Measurements from ENCODE around the gene TMEM184A. TPM values are rescaled to one million over a fixed set of nuclear protein-coding genes. Genes with fewer than 3 reads are reported as not detected.

Gene TMEM184A
- total RNA-seq, 4 donors from 2014 or later = 0.66 to 2.5 TPM; not detected in 2

DNA sequence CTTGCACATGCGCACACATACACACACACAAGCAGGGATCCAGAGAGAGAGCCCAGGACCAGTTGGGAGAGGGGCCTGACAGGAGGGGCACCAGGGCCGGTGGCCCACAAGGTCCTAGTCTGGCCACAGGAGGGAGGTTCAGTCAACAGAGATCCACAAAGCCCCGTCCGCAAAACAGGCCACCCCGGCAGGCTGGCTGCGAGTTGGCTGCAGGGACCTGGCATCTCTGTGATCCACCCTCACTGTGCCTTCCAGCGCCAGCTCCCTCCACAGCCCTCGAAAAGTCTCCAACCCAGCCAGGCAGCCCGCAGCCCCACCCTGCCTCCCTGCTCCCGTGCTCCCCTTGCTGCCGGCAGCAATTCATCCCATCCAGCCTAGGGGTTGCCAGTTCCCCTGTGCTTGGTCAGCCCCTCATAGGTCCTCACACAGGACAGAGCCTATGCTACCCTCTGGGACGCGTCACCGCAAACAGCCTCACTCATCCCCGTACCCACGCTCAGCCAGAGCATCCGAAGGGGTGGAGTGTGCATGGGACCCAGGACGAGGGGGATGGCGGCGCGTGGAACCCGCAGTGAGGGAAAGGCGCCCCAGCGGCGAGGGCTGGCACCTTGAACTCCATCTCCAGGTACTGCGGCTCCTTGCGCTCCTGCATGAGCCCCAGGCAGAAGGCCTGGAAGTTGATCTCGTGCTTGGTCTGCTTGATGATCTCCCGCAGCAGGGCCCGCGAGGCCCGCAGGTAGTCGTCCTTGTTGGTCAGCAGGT, 59.3 kb downstream of the TMEM184A start:
- Histone ChIP-seq H3K4me3 (no peak overlapping the region), H3K9me3 (no peaks in the 10 kb centered on the region), H3K27me3 (no peaks in the 10 kb centered on the region), H3K36me3 (peaks cover 0 to 100% (median 13%) of the 10 kb centered on the region in 3 donors), H3K4me1 (peaks cover 0 to 5% (median under 1%) of the 10 kb centered on the region in 4 donors), H3K27ac (no peak overlapping the region)
- WGBS, 2 donors = 91 to 97% methylated on average over 27 to 28 of the region's 33 CpGs
- no peak for DNase-seq (ENCODE audit: low spot score in 2 of 2)
- no peak for TF ChIP-seq EP300 (IDR thresholded peaks at IDR 0.05)
- TF ChIP-seq, protein P1, sequence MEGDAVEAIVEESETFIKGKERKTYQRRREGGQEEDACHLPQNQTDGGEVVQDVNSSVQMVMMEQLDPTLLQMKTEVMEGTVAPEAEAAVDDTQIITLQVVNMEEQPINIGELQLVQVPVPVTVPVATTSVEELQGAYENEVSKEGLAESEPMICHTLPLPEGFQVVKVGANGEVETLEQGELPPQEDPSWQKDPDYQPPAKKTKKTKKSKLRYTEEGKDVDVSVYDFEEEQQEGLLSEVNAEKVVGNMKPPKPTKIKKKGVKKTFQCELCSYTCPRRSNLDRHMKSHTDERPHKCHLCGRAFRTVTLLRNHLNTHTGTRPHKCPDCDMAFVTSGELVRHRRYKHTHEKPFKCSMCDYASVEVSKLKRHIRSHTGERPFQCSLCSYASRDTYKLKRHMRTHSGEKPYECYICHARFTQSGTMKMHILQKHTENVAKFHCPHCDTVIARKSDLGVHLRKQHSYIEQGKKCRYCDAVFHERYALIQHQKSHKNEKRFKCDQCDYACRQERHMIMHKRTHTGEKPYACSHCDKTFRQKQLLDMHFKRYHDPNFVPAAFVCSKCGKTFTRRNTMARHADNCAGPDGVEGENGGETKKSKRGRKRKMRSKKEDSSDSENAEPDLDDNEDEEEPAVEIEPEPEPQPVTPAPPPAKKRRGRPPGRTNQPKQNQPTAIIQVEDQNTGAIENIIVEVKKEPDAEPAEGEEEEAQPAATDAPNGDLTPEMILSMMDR (IDR thresholded peaks at IDR 0.05) = no peak
- TF ChIP-seq POLR2A (IDR thresholded peaks at IDR 0.05) = no peak

DNA sequence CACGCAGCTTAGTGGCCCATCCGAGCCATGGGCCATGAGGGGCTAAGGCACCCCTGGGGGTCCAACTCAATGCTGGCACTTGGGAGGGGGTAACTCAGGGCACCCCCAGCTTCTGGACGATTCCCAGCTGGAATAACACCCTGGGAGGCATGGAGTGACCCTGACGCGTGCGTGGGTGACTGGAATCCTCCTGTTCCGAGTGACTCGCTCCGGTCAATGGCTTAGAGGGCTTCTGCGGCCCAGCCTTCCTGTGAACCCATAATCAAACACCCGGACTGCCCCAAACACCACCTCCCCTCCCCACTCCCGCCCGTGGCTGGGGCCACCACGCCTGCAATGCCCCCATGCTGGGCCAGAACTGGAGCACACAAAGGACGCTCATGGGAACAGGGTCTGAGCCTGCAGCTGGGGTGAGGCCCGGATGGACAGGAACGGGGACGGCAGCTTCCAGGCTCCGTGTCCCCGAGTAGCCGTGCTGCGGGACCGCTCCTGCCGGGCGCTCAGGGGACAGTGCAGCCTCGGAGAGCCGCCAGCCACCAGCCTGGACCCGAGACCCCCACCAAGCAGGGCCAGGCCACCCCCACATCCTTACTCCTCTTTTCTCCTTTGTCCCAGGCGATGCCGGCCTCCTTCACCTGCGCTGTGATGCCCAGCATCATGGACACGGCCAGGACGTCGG, 60.3 kb downstream of the TMEM184A start:
- no peak overlapping the region for H3K4me3 ChIP-seq
- WGBS, 2 donors = 88 to 90% methylated on average over 31 to 32 of the region's 34 CpGs
- TF ChIP-seq POLR2A (IDR thresholded peaks at IDR 0.05) (no peak), EP300 (IDR thresholded peaks at IDR 0.05) (no peak)
- TF ChIP-seq, protein P1 (IDR thresholded peaks at IDR 0.05) = no peak
- H3K9me3 ChIP-seq = no peaks in the 10 kb centered on the region
- no peaks in the 10 kb centered on the region for H3K4me1 ChIP-seq
- DNase-seq (ENCODE audit: low spot score in 2 of 2) = no peak
- H3K27me3 ChIP-seq = no peaks in the 10 kb centered on the region
- no peak overlapping the region for H3K27ac ChIP-seq
- H3K36me3 ChIP-seq = peaks cover 0 to 100% (median 11%) of the 10 kb centered on the region in 3 donors

DNA sequence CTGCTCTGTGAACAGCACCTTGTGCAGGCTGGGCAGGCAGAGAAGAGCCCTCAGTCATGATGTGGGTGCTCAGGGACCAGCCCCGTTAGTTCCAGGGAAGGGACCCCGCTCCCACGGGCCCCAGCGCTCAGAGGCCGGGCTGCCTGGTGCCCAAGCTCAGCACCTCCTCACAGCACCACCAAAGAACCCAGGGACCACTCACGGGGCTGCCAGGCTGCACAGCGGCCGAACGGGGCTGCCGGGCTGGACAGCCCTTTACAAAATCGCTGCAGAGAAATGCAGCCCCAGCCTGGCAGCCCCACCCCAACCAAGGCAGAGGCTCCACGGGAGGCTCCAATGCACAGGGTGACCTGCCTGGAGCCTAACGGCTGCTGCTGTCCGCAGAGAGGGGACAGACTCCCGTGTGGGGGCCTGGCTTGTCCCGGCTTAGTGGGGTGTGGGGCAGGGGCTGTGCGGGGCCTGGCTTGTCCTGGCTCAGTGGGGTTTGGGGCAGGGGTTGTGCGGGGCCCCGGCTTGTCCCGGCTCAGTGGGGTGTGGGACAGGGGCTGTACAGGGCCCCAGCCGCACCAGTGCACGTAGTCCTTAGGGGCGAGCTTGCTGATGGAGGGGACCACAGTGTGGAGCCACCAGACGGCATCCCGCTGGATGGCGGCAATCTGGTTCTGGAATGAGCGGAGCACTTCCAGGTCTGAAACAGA, 61.0 kb downstream of the TMEM184A start:
- no peaks in the 10 kb centered on the region for H3K9me3 ChIP-seq
- H3K36me3 ChIP-seq = peaks cover 0 to 100% (median 7%) of the 10 kb centered on the region in 3 donors

DNA sequence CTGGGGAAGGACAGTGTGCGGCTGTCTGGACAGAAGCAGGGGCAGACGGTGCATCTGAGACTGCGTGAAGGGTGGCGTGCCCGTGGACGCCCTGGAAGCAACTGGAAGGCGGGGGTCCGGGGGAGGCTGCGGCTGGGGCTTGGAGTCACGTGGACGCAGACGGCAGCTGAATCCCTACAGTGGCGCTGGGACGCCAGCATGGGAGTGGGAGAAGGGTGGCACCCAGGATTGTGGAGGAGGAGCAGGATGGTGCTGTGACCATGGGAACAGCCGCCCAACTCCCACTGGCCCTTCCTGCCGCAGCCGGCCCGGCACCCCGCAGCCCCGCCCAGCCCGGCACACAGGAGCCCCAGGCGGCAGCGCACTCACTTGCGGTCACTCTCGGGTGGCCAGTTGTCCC, 61.6 kb downstream of the TMEM184A start:
- no peaks in the 10 kb centered on the region for H3K9me3 ChIP-seq
- WGBS, 2 donors = 86 to 88% methylated on average over 19 to 25 of the region's 25 CpGs
- no peaks in the 10 kb centered on the region for H3K4me1 ChIP-seq
- no peak overlapping the region for H3K4me3 ChIP-seq
- no peak for DNase-seq (ENCODE audit: low spot score in 2 of 2)
- H3K27ac ChIP-seq = no peak overlapping the region
- no peaks in the 10 kb centered on the region for H3K27me3 ChIP-seq
- TF ChIP-seq POLR2A (IDR thresholded peaks at IDR 0.05) (no peak), EP300 (IDR thresholded peaks at IDR 0.05) (no peak)
- TF ChIP-seq, protein P1 (IDR thresholded peaks at IDR 0.05) = no peak
- peaks cover 0 to 100% (median 7%) of the 10 kb centered on the region in 3 donors for H3K36me3 ChIP-seq

More for the DNA sequence above, 61.0 kb downstream of the TMEM184A start:
- WGBS, 2 donors = 87 to 92% methylated on average over 22 to 25 of the region's 27 CpGs
- Histone ChIP-seq H3K4me1 (no peaks in the 10 kb centered on the region), H3K27me3 (no peaks in the 10 kb centered on the region), H3K4me3 (no peak overlapping the region), H3K27ac (no peak overlapping the region)
- no peak for DNase-seq (ENCODE audit: low spot score in 2 of 2)
- TF ChIP-seq, protein P1 (IDR thresholded peaks at IDR 0.05) = no peak
- no peak for TF ChIP-seq POLR2A (IDR thresholded peaks at IDR 0.05)
- no peak for TF ChIP-seq EP300 (IDR thresholded peaks at IDR 0.05)
